GM21367 (cell line): Measurements from ENCODE around the gene ELOVL7.
"Not testable (repeated sequence)": the region's sequence is repeated elsewhere in the genome, so short reads cannot be mapped to it uniquely, and the experiment has no call there.

Experiments
- ATAC-seq: cut with Tn5 transposase; IDR thresholded peaks from one replicate; pipeline ENCODE4 v1.9.1; 2021; ENCODE audit not compliant: unreplicated experiment

Gene ELOVL7

GRCh38 chr5:60715201-60715928, 128.7 kb downstream of the ELOVL7 start:
- ATAC-seq: not testable (repeated sequence)

GRCh38 chr5:60712950-60713349, 131.1 kb downstream of the ELOVL7 start:
- no peak for ATAC-seq

- not testable (repeated sequence) for ATAC-seq
These were observed 132.2 kb downstream of the ELOVL7 start for GRCh38 chr5:60711892-60712291.

GRCh38 chr5:60710362-60710761, 133.7 kb downstream of the ELOVL7 start:
- ATAC-seq: no peak

GRCh38 chr5:60705144-60705543, 138.9 kb downstream of the ELOVL7 start:
- ATAC-seq: no peak

GRCh38 chr5:60703944-60704343, 140.1 kb downstream of the ELOVL7 start:
- ATAC-seq: no peak
